ENCODE data around the gene ASCC3.

Gene ASCC3

GRCh38 chr6:100470422-100471120 lies 410.6 kb downstream of the ASCC3 start:
- H3K36me3 ChIP-seq (ENCODE audit: control insufficient read depth, insufficient read depth, low read length), result no peaks in the 10 kb centered on the region
- H3K9ac ChIP-seq (ENCODE audit: low read depth, low read length), result no peak overlapping the region
- no peaks in the 10 kb centered on the region for H3K9me3 ChIP-seq (ENCODE audit: control insufficient read depth, insufficient read depth, low read length)
- H3K4me1 ChIP-seq (ENCODE audit: control insufficient read depth, insufficient read depth, low read length), result peaks cover 27% of the 10 kb centered on the region
- H3K27me3 ChIP-seq (ENCODE audit: control insufficient read depth, insufficient read depth, low read length), result peaks cover 88% of the 10 kb centered on the region
- H3K4me3 ChIP-seq (ENCODE audit: low read depth, low read length), result no peak overlapping the region
- H3K27ac ChIP-seq (ENCODE audit: low read depth, low read length), result no peak overlapping the region

DNA sequence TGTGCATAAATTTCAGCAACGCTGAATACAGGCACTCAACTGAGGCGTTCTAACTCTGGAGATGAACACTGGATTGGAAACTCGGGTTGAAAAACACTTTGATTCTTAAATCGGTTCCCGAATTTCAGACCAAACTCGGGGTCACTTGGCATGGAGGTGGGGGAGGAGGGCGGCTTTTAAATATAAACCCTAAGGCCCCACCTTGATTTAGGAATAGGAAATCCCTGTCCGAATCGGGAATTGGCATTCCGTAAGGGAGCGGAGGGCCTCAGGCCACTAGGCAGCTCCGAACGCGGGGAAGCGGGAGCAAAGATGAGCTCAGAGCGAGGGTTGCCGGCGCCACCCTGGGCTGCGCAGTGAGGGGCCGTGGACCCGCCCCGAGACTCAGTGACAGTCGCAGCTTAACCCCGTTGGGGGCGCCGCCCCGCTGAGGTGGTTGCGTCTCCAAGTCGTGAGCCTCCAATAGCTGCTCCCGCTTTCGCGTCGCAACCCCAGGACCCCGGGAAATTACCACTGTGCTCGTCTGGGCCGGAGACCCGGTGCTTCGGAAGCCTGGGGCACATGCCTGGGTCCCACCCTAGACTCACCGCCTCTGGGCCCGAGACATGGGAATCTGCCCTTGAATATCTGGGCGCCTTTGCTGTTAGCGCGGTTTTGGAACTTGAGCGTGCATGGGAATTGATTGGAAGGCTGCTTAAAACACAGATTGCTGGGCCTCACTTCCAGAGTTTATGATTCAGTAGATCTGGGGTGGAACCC lies 411.8 kb downstream of the ASCC3 start:
- peak overlapping the region; percentile 3; the same call in 1 of the 2 replicates for H3K4me3 ChIP-seq (ENCODE audit: low read depth, low read length)
- no peaks in the 10 kb centered on the region for H3K9me3 ChIP-seq (ENCODE audit: control insufficient read depth, insufficient read depth, low read length)
- peaks cover 34% of the 10 kb centered on the region for H3K4me1 ChIP-seq (ENCODE audit: control insufficient read depth, insufficient read depth, low read length)
- peaks cover 99% of the 10 kb centered on the region for H3K27me3 ChIP-seq (ENCODE audit: control insufficient read depth, insufficient read depth, low read length)
- no peaks in the 10 kb centered on the region for H3K36me3 ChIP-seq (ENCODE audit: control insufficient read depth, insufficient read depth, low read length)
- no peak overlapping the region for H3K9ac ChIP-seq (ENCODE audit: low read depth, low read length)
- H3K27ac ChIP-seq (ENCODE audit: low read depth, low read length), result no peak overlapping the region

DNA sequence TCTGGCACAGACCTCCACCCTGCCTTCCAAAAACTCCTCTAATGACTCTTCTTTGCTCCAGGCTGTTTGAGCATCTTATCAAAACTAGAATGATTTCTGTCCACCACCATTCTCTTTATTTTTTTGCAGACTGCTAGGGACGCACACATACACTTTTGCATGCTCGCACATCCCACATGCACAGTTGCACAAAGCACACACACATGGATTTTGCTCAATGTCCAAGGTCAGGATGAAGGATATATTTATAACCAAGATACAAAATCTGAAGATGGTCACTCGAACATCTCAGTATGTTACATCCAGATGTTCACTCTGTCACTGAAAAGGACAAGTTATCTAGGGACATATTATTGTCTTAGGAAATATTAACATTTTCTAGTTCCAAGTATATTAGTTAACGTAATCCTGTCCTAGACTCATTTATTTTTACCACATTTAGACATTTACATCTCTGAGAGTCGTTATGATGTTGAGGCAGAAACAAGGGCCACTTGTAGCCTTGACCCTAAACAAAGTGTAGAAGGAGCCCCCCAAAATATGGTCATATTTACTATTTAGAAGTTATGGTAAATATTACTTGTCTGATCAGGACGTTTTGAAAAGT lies 413.0 kb downstream of the ASCC3 start:
- Histone ChIP-seq H3K4me3 (ENCODE audit: low read depth, low read length) (no peak overlapping the region), H3K36me3 (ENCODE audit: control insufficient read depth, insufficient read depth, low read length) (no peaks in the 10 kb centered on the region), H3K4me1 (ENCODE audit: control insufficient read depth, insufficient read depth, low read length) (peaks cover 45% of the 10 kb centered on the region), H3K27ac (ENCODE audit: low read depth, low read length) (no peak overlapping the region), H3K9ac (ENCODE audit: low read depth, low read length) (no peak overlapping the region), H3K9me3 (ENCODE audit: control insufficient read depth, insufficient read depth, low read length) (no peaks in the 10 kb centered on the region), H3K27me3 (ENCODE audit: control insufficient read depth, insufficient read depth, low read length) (peaks cover 100% of the 10 kb centered on the region)

GRCh38 chr6:100467129-100468015 lies 413.8 kb downstream of the ASCC3 start:
- Histone ChIP-seq H3K27ac (ENCODE audit: low read depth, low read length) (no peak overlapping the region), H3K9ac (ENCODE audit: low read depth, low read length) (no peak overlapping the region), H3K27me3 (ENCODE audit: control insufficient read depth, insufficient read depth, low read length) (peaks cover 100% of the 10 kb centered on the region), H3K36me3 (ENCODE audit: control insufficient read depth, insufficient read depth, low read length) (no peaks in the 10 kb centered on the region), H3K4me3 (ENCODE audit: low read depth, low read length) (0 out of 2 replicates have a peak overlapping the region, but pooled peaks have one; percentile 25), H3K4me1 (ENCODE audit: control insufficient read depth, insufficient read depth, low read length) (peaks cover 47% of the 10 kb centered on the region), H3K9me3 (ENCODE audit: control insufficient read depth, insufficient read depth, low read length) (no peaks in the 10 kb centered on the region)

GRCh38 chr6:100466410-100467128 lies 414.6 kb downstream of the ASCC3 start:
- H3K27me3 ChIP-seq (ENCODE audit: control insufficient read depth, insufficient read depth, low read length), result peaks cover 100% of the 10 kb centered on the region
- no peaks in the 10 kb centered on the region for H3K9me3 ChIP-seq (ENCODE audit: control insufficient read depth, insufficient read depth, low read length)
- H3K4me1 ChIP-seq (ENCODE audit: control insufficient read depth, insufficient read depth, low read length), result peaks cover 47% of the 10 kb centered on the region
- H3K36me3 ChIP-seq (ENCODE audit: control insufficient read depth, insufficient read depth, low read length), result no peaks in the 10 kb centered on the region
- no peak overlapping the region for H3K9ac ChIP-seq (ENCODE audit: low read depth, low read length)
- 0 out of 2 replicates have a peak overlapping the region, but pooled peaks have one; percentile 25 for H3K4me3 ChIP-seq (ENCODE audit: low read depth, low read length)
- no peak overlapping the region for H3K27ac ChIP-seq (ENCODE audit: low read depth, low read length)

DNA sequence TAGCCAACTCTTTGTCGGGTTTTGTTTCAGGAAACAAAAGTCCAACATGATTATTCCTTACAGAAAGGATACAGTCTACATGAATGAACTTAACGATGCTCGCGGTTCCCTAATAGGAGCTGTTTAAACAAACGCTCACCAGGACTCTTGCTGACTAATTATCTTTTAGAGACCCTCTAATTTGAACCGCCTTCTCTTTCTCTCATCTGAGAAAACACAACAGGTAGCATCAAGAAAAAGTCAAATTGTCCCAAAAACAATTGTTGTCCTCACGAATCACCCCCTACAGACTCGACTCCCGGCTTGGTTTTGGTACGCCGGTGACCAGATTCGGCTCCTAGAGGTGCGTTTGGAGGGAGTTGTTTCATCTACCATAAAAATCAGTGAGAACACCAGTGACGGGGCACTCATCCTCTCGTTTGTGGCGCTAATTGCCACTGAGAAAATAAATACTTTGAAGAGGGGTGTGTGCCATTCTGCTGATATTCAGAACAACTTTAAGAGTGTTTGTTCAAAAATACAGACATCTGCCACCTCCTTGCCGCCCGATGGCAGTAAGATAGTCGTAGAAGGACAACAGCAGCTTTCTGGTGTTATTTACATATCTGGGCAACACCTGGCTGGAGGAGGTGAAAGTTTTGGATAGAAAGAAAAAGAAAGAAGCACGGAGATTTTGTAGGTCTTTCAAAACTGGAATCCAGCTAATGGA lies 415.3 kb downstream of the ASCC3 start:
- H3K4me1 ChIP-seq (ENCODE audit: control insufficient read depth, insufficient read depth, low read length), result peaks cover 47% of the 10 kb centered on the region
- H3K27ac ChIP-seq (ENCODE audit: low read depth, low read length), result no peak overlapping the region
- peaks cover 100% of the 10 kb centered on the region for H3K27me3 ChIP-seq (ENCODE audit: control insufficient read depth, insufficient read depth, low read length)
- no peak overlapping the region for H3K9ac ChIP-seq (ENCODE audit: low read depth, low read length)
- H3K9me3 ChIP-seq (ENCODE audit: control insufficient read depth, insufficient read depth, low read length), result no peaks in the 10 kb centered on the region
- H3K36me3 ChIP-seq (ENCODE audit: control insufficient read depth, insufficient read depth, low read length), result no peaks in the 10 kb centered on the region
- H3K4me3 ChIP-seq (ENCODE audit: low read depth, low read length), result 0 out of 2 replicates have a peak overlapping the region, but pooled peaks have one; percentile 54

GRCh38 chr6:100464903-100465700 lies 416.0 kb downstream of the ASCC3 start, which contains the start of gene SIM1:
Gene SIM1, minus strand, starts transcription at chr6:100464921. Its CDS starts 1,453 bp downstream, at chr6:100463468.
- H3K27ac ChIP-seq (ENCODE audit: low read depth, low read length), result no peak within 1 kb of the TSS
- H3K4me3 ChIP-seq (ENCODE audit: low read depth, low read length), result peak within 1 kb of the TSS; percentile 57
- H3K4me1 ChIP-seq (ENCODE audit: control insufficient read depth, insufficient read depth, low read length), result peaks cover 50% of the 10 kb centered on the region
- no peak within 1 kb of the TSS for H3K9ac ChIP-seq (ENCODE audit: low read depth, low read length)
- H3K27me3 ChIP-seq (ENCODE audit: control insufficient read depth, insufficient read depth, low read length), result peaks cover 100% of the 10 kb centered on the region
- H3K36me3 ChIP-seq (ENCODE audit: control insufficient read depth, insufficient read depth, low read length), result no peaks in the 10 kb centered on the region
- no peaks in the 10 kb centered on the region for H3K9me3 ChIP-seq (ENCODE audit: control insufficient read depth, insufficient read depth, low read length)

- Histone ChIP-seq H3K9ac (ENCODE audit: low read depth, low read length) (no peak overlapping the region), H3K9me3 (ENCODE audit: control insufficient read depth, insufficient read depth, low read length) (no peaks in the 10 kb centered on the region), H3K27ac (ENCODE audit: low read depth, low read length) (no peak overlapping the region), H3K4me3 (ENCODE audit: low read depth, low read length) (peak overlapping the region; percentile 57), H3K36me3 (ENCODE audit: control insufficient read depth, insufficient read depth, low read length) (no peaks in the 10 kb centered on the region), H3K4me1 (ENCODE audit: control insufficient read depth, insufficient read depth, low read length) (peaks cover 43% of the 10 kb centered on the region), H3K27me3 (ENCODE audit: control insufficient read depth, insufficient read depth, low read length) (peaks cover 100% of the 10 kb centered on the region)
These were observed 416.8 kb downstream of the ASCC3 start for GRCh38 chr6:100464162-100464851.

Measured in HUES48 (cell line).